GM12801 (cell line): ENCODE data around the gene STN1.

ENCODE experiments used
- CTCF ChIP-seq: IDR thresholded peaks from one replicate; pipeline ENCODE4 v1.5.1; 2011; ENCODE audit warnings: control low read depth; ENCODE audit not compliant: insufficient read length; ENCODE audit errors: extremely low read depth

STN1 gene

GRCh38 chr10:103888113-103888841 lies 29.7 kb downstream of the STN1 start:
- TF ChIP-seq CTCF: no peak

DNA sequence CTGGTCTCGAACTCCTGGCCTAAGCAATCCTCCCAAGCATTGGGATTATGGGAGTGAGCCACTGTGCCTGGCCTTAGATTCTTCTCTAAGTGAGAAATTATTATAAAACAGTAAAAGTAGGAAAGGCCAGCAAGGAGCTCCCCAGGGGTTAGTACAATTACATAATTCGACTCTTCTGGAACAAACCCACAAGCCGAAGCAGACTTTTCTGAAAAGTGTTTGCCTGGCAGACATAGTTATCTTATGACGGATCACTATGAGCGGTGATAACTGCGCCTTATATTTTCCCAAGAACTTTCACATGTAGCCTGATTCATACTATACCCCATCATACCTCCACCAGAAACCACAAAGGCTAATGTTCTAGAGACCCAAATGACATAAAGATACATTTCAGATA lies 32.4 kb downstream of the STN1 start:
- TF ChIP-seq CTCF: no peak

DNA sequence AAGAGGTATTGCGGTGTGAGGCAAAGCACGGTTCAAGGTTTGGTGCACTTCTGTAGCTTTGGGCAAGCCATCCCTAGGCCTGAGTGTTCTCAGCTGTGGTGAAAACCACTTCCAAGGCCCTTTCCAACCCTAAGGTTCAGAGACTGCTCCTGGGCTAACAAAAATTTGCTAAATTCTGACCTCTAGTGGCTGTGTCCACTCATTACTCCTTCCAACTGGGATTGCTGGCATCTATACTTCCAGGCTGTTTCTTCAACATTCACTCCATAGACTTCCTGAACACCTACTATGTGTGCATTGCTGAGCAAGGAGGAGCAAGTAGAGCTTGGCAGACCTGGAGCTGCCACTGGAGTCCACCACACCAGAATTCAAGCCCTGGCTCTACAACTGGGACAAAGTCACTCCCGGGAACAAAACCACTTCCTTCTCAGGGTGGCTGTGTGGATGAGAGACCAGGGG lies 33.3 kb downstream of the STN1 start:
- no peak for TF ChIP-seq CTCF

GRCh38 chr10:103882285-103883007 lies 35.5 kb downstream of the STN1 start:
- TF ChIP-seq CTCF: no peak

DNA sequence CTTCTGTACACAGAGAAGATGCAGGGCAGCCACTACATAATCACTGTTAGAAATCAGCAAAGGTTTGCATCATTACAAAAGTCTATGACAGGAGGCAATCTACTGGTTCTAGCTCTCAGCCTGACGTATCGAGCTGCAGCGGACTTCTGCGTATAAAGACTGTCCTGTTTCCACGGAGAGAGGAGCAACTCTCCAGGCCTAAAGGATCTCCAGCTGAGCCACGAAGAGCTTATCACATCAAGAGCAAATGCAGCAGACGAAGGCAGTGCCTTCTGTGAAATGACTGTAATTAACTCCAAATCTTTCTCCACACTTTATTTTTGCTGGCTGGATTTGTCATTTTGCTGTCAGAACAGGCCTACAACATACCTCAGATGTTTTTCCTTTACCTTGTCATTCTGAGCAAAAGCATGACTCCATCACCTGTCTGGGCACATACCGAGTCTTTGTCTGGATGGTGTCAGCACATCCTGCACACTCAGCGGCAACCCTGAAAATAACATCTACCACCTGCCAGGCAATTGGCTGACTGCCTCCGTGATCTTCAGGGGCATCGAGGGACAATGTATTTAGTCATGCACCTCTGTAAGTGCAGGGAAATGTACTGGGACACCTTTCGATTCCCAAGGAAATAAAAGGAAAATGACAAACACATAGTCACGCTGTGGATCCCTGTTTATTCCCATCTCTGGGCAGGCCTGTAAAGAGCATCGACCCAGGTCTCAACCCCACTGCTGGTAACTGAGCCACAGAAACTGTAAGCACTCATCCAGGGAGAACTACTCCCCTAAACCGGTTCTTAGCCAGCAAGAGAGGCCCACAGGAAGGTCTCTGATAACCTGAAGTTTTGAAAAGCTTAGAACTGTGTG lies 36.3 kb downstream of the STN1 start:
- TF ChIP-seq CTCF: no peak

- TF ChIP-seq CTCF: no peak
These were observed 38.2 kb downstream of the STN1 start for GRCh38 chr10:103879831-103880230.

DNA sequence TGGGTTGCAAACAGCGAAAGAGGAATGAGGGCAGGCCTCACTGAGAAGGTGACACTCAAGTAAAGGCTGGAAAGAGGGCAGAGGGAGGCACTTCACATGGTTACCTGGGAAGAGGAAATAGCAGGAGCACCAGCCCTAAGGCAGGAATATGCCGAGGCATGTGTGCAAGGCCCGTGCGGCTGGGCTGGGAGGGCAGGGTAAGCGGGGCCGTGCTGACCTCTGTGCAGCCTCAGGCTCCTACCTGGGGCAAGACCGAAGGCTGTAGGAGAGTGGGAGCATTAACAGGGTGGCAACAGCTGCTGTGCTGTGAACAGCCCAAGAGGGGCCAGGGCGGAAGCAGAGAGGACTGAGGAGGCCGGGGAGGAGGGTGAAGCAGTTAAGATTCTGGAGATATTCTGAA lies 38.6 kb downstream of the STN1 start:
- TF ChIP-seq CTCF: no peak
